K562 (cell line): ENCODE results near the gene GLI1. TPM values are rescaled to one million over a fixed set of nuclear protein-coding genes. Genes with fewer than 3 reads are reported as not detected.

Experiments
- BRF2 ChIP-seq: IDR thresholded peaks from 3 replicates; pipeline ENCODE4 v1.6.1; 2011; ENCODE audit warnings: borderline replicate concordance, mild to moderate bottlenecking; ENCODE audit not compliant: insufficient read length, insufficient read depth
- CREB1 ChIP-seq, 2 experiments: sonication (generic) in 1 of 2; formaldehyde crosslinking in 1 of 2; IDR thresholded peaks; 2 replicates each; pipeline versions ENCODE4 v1.6.1 to v1.8.0; 2012 to 2022; ENCODE audit warnings: inconsistent platforms in 1 of 2, mild to moderate bottlenecking in 1 of 2, missing genetic modification reagents in 1 of 2, moderate library complexity in 1 of 2
- CXXC5 ChIP-seq: fragments of 250-450 bp; sonication (Bioruptor Pico); IDR thresholded peaks from 2 replicates; pipeline ENCODE4 v1.8.0; 2022; ENCODE audit warnings: inconsistent platforms, mild to moderate bottlenecking, moderate library complexity
- ESRRA ChIP-seq: fragments of 450-650 bp; IDR thresholded peaks from 2 replicates; pipeline ENCODE4 v1.6.1; 2014; ENCODE audit warnings: low read depth, mild to moderate bottlenecking, moderate library complexity, borderline replicate concordance
- ETV6 ChIP-seq, 3 experiments: fragments of 150-350 bp in 1 of 3; sonication (generic) in 1 of 3; formaldehyde crosslinking in 1 of 3; IDR thresholded peaks; 2 replicates each; pipeline versions ENCODE4 v1.6.1 to v1.8.0; 2014 to 2022; ENCODE audit warnings: borderline replicate concordance in 2 of 3, low read depth in 2 of 3, antibody characterized with exemption in 1 of 3, low read length in 1 of 3, mild to moderate bottlenecking in 1 of 3, missing genetic modification reagents in 1 of 3
- HCFC1 ChIP-seq: IDR thresholded peaks from 2 replicates; pipeline ENCODE4 v1.6.1; 2012; ENCODE audit warnings: low read depth, low read length, improper control_type of control experiment
- HNRNPUL1 ChIP-seq: fragments of 200-400 bp; formaldehyde crosslinking; IDR thresholded peaks from 2 replicates; pipeline ENCODE4 v1.6.1; 2017; ENCODE audit warnings: low read length
- LEF1 ChIP-seq: fragments of 450-650 bp; IDR thresholded peaks from 2 replicates; pipeline ENCODE4 v1.6.1; 2016; ENCODE audit warnings: mild to moderate bottlenecking
- MEF2D ChIP-seq: conservative IDR thresholded peaks from 2 replicates; pipeline ENCODE4 v1.6.1; 2016; ENCODE audit warnings: low read depth, missing genetic modification characterization, missing compliant biosample characterization
- NR2C1 ChIP-seq, 2 experiments: fragments of 450-650 bp; IDR thresholded peaks; 2 replicates each; pipeline ENCODE4 v1.6.1; 2017; ENCODE audit warnings: mild to moderate bottlenecking in 2 of 2, antibody characterized with exemption in 1 of 2, inconsistent platforms in 1 of 2, missing compliant biosample characterization in 1 of 2, missing genetic modification characterization in 1 of 2
- POLR2G ChIP-seq: fragments of 200-400 bp; formaldehyde crosslinking; IDR thresholded peaks from 2 replicates; pipeline ENCODE4 v1.6.1; 2017; ENCODE audit warnings: low read depth, mild to moderate bottlenecking, antibody characterized with exemption, low read length, moderate library complexity
- SMARCA4 ChIP-seq: fragments of 450-650 bp; IDR thresholded peaks from 2 replicates; pipeline ENCODE4 v1.6.1; 2016
- STAG1 ChIP-seq: sonication (generic); formaldehyde crosslinking; IDR thresholded peaks from 2 replicates; pipeline ENCODE4 v1.5.0; 2020; ENCODE audit warnings: missing genetic modification reagents, borderline replicate concordance
- polyA plus RNA-seq, 8 experiments: library from polyadenylated mRNA; depleted of rRNA in 4 of 8; stranded (reverse) in 5 of 8; unstranded in 3 of 8; fragments of >200 nt; fragmentation: Nextera tagmentation in 2 of 8; fragmentation: Illumina TruSeq in 1 of 8; extraction: Ambion mirVana in 2 of 8; extraction: Trizol in 1 of 8; gene quantifications; 2 replicates each; pipeline versions ENCODE4 v1.2.1 to v1.2.3, GENCODE V29; 2011 to 2014; ENCODE audit warnings: inconsistent platforms in 1 of 8, missing spikeins in 1 of 8
- total RNA-seq, 7 experiments: library from RNA; depleted of rRNA in 6 of 7; stranded (reverse); fragments of >200 nt in 6 of 7; fragmentation: Illumina TruSeq in 2 of 7; extraction: Trizol in 2 of 7; gene quantifications; 2 replicates each; pipeline versions ENCODE4 v1.2.1 to v1.2.3, GENCODE V29; 2011 to 2021; ENCODE audit warnings: low replicate concordance in 1 of 7
- TF ChIP-seq, protein P1 (sequence below): fragments of 250-450 bp; sonication (Bioruptor Pico); IDR thresholded peaks from 2 replicates; pipeline ENCODE4 v1.8.0; 2021; ENCODE audit warnings: mild to moderate bottlenecking, moderate library complexity
- TF ChIP-seq, protein P2 (sequence below): sonication (generic); formaldehyde crosslinking; IDR thresholded peaks from 2 replicates; pipeline ENCODE4 v1.9.0; 2022; ENCODE audit warnings: mild to moderate bottlenecking, missing genetic modification reagents

GLI1 gene
- total and polyA plus RNA-seq, 9 of the 15 experiments (the other 6 are each of a cell fraction or from before 2014, with no cell fraction given): 0.24 to 3.7 (median 0.61) TPM

- TF ChIP-seq SMARCA4: 0 out of 2 replicates have a peak, but pooled peaks have one; percentile 55
- 0 out of 2 replicates have a peak, but pooled peaks have one; percentile 19 for TF ChIP-seq CXXC5
- peak; percentile 58 for TF ChIP-seq POLR2G
- TF ChIP-seq MEF2D (tag): 0 out of 2 replicates have a peak, but pooled peaks have one; percentile 34
- TF ChIP-seq BRF2: no peak
- TF ChIP-seq LEF1: peak; percentile 59
- TF ChIP-seq HCFC1: peak; percentile 38; the same call in 1 of the 2 replicates
- no peak; the same call in 1 of the 2 replicates for TF ChIP-seq ESRRA
- TF ChIP-seq STAG1 (CRISPR knock-in tag): no peak; the same call in 1 of the 2 replicates
- TF ChIP-seq, protein P1, sequence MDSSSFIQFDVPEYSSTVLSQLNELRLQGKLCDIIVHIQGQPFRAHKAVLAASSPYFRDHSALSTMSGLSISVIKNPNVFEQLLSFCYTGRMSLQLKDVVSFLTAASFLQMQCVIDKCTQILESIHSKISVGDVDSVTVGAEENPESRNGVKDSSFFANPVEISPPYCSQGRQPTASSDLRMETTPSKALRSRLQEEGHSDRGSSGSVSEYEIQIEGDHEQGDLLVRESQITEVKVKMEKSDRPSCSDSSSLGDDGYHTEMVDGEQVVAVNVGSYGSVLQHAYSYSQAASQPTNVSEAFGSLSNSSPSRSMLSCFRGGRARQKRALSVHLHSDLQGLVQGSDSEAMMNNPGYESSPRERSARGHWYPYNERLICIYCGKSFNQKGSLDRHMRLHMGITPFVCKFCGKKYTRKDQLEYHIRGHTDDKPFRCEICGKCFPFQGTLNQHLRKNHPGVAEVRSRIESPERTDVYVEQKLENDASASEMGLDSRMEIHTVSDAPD (CRISPR knock-in tag): no peak
- TF ChIP-seq, protein P2, sequence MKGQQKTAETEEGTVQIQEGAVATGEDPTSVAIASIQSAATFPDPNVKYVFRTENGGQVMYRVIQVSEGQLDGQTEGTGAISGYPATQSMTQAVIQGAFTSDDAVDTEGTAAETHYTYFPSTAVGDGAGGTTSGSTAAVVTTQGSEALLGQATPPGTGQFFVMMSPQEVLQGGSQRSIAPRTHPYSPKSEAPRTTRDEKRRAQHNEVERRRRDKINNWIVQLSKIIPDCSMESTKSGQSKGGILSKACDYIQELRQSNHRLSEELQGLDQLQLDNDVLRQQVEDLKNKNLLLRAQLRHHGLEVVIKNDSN (CRISPR knock-in tag): no peak
- no peak for TF ChIP-seq CREB1 (IDR thresholded peaks at IDR 0.05)
- peak; percentile 76 for TF ChIP-seq CREB1 (CRISPR knock-in tag; IDR thresholded peaks at IDR 0.05)
- TF ChIP-seq HNRNPUL1: no peak
- no peak for TF ChIP-seq NR2C1 (IDR thresholded peaks at IDR 0.05)
- TF ChIP-seq NR2C1 (tag; IDR thresholded peaks at IDR 0.05): no peak
- TF ChIP-seq ETV6 (IDR thresholded peaks at IDR 0.05; ENCODE audit: borderline replicate concordance in 1 of 2, low read depth in 2 of 2, low read length in 1 of 2): 0 out of 4 replicates have a peak, but pooled peaks of 1 of the 2 experiments have one; percentile 24
- TF ChIP-seq ETV6 (CRISPR knock-in tag; IDR thresholded peaks at IDR 0.05; ENCODE audit: borderline replicate concordance): no peak
Measured at GRCh38 chr12:57462251-57462911, 2.8 kb downstream of the GLI1 start (continued).
